HUES48 (cell line): ENCODE data around the gene PGBD5.

Experiments
- H3K27ac ChIP-seq: one replicate; pipeline ENCODE4 v1.7.0; 2013; ENCODE audit warnings: low read depth, low read length, inconsistent platforms
- H3K27me3 ChIP-seq: 2 replicates; pipeline ENCODE4 v1.6.1; 2013; ENCODE audit warnings: mild to moderate bottlenecking, low read length; ENCODE audit not compliant: control insufficient read depth, insufficient read depth
- H3K36me3 ChIP-seq: 2 replicates; pipeline ENCODE4 v1.6.1; 2013; ENCODE audit warnings: low read length; ENCODE audit not compliant: control insufficient read depth, insufficient read depth
- H3K4me1 ChIP-seq: 2 replicates; pipeline ENCODE4 v1.6.1; 2013; ENCODE audit warnings: mild to moderate bottlenecking, low read length; ENCODE audit not compliant: control insufficient read depth, insufficient read depth
- H3K4me3 ChIP-seq: 2 replicates; pipeline ENCODE4 v1.5.1; 2013; ENCODE audit warnings: mild to moderate bottlenecking, low read depth, low read length
- H3K9ac ChIP-seq: 2 replicates; pipeline ENCODE4 v1.6.1; 2013; ENCODE audit warnings: mild to moderate bottlenecking, low read depth, low read length, moderate library complexity
- H3K9me3 ChIP-seq: 2 replicates; pipeline ENCODE4 v1.6.1; 2013; ENCODE audit warnings: low read length; ENCODE audit not compliant: control insufficient read depth, insufficient read depth

Gene PGBD5

DNA sequence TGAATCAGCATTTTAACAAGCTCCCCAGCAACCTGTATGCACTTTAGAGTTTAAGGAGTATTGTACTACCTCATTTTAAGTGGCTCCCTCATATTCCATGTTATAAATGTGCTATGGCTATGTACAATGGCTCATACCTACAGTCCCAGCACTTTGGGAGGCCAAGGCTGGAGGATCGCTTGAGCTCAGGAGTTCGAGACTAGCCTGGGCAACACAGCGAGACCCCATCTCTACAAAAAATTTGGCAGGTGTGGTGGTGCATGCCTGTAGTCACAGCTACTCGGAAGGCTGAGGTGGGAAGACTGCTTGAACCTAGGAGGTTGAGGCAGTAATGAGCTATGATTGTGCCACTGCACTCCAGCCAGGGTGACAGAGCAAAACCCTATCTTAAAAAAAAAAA is 40.2 kb downstream of the PGBD5 start:
- Histone ChIP-seq H3K4me3 (no peak overlapping the region), H3K9ac (no peak overlapping the region), H3K27ac (no peak overlapping the region), H3K27me3 (no peaks in the 10 kb centered on the region), H3K4me1 (peaks cover 16% of the 10 kb centered on the region), H3K36me3 (no peaks in the 10 kb centered on the region; the same call in 1 of the 2 replicates), H3K9me3 (no peaks in the 10 kb centered on the region)

DNA sequence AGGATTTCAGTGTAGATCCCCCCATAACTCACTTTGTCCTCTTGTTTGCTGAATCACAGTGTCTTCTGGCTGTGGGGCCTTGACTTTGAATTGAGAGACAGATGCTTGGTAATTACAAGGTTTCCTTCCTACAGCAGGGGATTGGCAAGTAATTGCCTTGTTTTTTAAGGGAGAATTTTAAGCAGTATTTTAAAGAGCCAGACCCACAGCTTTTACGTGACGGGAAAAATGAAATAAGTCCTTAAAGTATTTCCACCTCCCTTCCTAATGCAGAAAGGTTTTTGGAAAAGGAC is 41.0 kb downstream of the PGBD5 start:
- Histone ChIP-seq H3K27ac (no peak overlapping the region), H3K4me1 (peaks cover 16% of the 10 kb centered on the region), H3K4me3 (no peak overlapping the region), H3K36me3 (no peaks in the 10 kb centered on the region; the same call in 1 of the 2 replicates), H3K9me3 (no peaks in the 10 kb centered on the region), H3K9ac (no peak overlapping the region), H3K27me3 (no peaks in the 10 kb centered on the region)

DNA sequence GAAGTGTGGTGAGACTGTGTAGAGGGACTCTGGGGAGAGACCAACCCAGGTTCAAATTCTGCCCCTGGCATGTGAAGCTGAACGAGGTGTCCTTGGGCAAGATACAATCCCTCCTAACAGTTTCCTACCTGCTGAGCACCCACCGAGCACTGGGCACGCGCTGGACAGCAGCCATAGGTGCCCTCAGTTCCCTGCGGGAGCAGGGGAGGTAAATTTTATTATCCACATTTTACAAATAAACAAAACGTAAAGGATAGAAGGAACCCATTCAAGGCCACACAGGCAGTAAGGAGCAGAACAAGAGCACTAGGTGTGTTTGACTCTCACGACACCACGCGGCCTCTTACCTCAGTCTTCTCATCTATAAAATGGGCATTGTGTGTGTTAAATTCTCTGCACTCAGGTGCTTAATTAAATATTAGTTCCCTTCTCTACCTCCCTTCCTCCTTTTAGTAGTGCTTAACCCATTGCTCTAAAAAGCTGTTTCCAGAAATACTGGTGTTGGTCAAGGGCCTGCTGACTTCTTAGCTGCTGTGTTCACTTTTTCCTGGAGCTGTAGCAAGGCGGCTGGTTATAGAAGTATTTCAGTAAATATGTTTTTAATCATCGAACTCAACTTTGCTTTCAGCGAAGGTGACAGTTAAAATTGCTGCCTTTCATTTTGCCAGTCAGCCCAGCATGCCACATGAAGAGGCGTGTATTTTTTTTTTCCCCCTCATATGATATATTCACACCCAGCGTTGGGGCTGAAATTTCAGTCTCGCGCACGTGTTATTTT is 41.6 kb downstream of the PGBD5 start:
- no peak overlapping the region for H3K27ac ChIP-seq

DNA sequence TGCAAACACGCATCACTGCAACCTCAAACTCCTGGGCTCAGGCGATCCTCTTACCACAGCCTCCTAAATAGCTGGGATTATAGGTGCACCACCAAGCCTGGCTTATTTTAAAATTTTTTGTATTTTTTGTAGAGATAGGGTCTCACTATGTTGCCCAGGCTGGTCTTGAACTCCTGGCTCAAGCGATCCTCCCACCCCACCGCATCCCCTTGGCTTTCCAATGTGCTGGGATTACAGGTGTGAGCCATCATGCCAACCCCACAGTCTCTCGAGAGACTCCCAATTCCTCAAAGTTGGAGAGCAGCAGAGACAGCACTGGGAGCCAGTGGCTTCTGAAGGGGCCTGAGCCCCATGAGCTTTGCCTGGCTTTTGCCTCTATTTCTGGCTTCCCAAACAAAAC is 42.7 kb downstream of the PGBD5 start:
- H3K4me1 ChIP-seq = peaks cover 16% of the 10 kb centered on the region
- H3K27ac ChIP-seq = no peak overlapping the region
- H3K27me3 ChIP-seq = no peaks in the 10 kb centered on the region
- no peaks in the 10 kb centered on the region; the same call in 1 of the 2 replicates for H3K36me3 ChIP-seq
- H3K4me3 ChIP-seq = no peak overlapping the region
- peaks cover 7% of the 10 kb centered on the region for H3K9me3 ChIP-seq
- no peak overlapping the region for H3K9ac ChIP-seq

More for the DNA sequence above, 41.6 kb downstream of the PGBD5 start:
- Histone ChIP-seq H3K4me1 (peaks cover 16% of the 10 kb centered on the region), H3K9ac (no peak overlapping the region), H3K36me3 (no peaks in the 10 kb centered on the region; the same call in 1 of the 2 replicates), H3K4me3 (no peak overlapping the region), H3K27me3 (no peaks in the 10 kb centered on the region), H3K9me3 (peaks cover 4% of the 10 kb centered on the region)

DNA sequence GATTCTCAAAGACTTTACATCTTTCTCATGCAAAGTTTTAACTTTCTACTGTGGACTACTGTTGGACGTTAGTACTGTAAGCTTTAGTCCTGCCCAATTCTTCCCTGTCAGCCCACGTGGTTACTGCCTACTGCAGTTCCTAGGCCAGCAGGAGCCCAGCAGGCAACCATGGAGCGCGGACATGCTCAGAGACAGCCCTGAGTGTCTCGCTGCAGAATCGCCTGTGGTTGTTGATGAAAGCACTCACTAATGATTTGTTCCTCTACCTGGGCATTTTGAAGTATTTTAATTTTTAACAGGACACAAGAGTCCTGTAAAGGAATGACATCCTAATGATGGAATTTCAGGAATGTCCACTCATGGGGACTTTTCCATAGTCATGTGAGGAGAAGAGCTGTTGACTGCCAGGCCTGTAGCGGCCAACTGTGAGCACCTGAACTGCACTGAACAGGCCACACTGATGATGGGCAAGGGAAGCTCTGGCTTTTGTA is 44.1 kb downstream of the PGBD5 start:
- Histone ChIP-seq H3K27me3 (no peaks in the 10 kb centered on the region), H3K36me3 (no peaks in the 10 kb centered on the region; the same call in 1 of the 2 replicates), H3K27ac (peak overlapping the region; percentile 78), H3K9ac (0 out of 2 replicates have a peak overlapping the region, but pooled peaks have one; percentile 24), H3K9me3 (peaks cover 7% of the 10 kb centered on the region), H3K4me3 (no peak overlapping the region), H3K4me1 (peaks cover 16% of the 10 kb centered on the region)

DNA sequence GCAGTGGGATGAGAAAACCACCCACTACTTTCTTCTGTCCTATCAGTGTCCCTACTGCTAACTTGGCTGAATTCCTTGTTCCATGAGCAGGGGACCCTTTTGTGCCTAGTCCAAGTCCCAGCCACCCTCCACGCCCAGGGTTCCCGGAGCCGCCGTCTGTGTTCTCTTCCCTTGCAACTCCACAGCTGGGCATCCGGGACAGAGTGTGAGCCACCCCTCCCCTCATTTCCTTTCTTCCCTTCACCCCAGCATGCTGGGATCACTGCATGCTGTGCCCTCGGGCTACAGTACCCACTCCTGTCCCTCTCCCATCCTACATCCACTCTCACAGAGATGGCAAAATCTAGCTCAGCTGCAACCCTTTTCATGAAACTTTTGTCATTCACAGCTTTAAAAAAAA is 44.5 kb downstream of the PGBD5 start:
- Histone ChIP-seq H3K4me3 (no peak overlapping the region), H3K9ac (0 out of 2 replicates have a peak overlapping the region, but pooled peaks have one; percentile 24), H3K36me3 (no peaks in the 10 kb centered on the region; the same call in 1 of the 2 replicates), H3K9me3 (peaks cover 7% of the 10 kb centered on the region), H3K4me1 (peaks cover 16% of the 10 kb centered on the region), H3K27ac (peak overlapping the region; percentile 78), H3K27me3 (no peaks in the 10 kb centered on the region)

DNA sequence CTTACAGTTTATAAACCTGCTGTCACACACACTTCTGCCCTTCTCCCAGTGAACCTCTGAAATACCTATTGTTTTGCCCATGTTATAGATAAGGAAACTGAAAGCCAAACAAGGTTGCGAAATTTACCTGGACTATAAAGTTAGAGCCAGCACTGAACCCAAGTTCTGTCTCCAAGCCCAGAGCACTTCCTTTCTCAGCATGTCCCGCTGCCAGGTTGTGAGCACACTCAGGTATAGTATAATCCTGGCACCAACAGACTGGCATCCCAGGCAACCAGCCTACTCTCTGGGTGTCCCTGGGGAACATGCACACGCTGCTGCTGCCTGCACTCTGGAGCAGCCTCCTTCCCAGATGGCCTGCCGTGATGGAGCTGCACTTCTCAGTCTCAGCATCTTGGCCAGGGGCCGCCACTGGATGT is 45.1 kb downstream of the PGBD5 start:
- H3K4me1 ChIP-seq = peaks cover 16% of the 10 kb centered on the region
- no peak overlapping the region for H3K9ac ChIP-seq
- H3K9me3 ChIP-seq = peaks cover 7% of the 10 kb centered on the region
- H3K27ac ChIP-seq = peak overlapping the region; percentile 78
- H3K4me3 ChIP-seq = no peak overlapping the region
- H3K27me3 ChIP-seq = no peaks in the 10 kb centered on the region
- no peaks in the 10 kb centered on the region; the same call in 1 of the 2 replicates for H3K36me3 ChIP-seq

DNA sequence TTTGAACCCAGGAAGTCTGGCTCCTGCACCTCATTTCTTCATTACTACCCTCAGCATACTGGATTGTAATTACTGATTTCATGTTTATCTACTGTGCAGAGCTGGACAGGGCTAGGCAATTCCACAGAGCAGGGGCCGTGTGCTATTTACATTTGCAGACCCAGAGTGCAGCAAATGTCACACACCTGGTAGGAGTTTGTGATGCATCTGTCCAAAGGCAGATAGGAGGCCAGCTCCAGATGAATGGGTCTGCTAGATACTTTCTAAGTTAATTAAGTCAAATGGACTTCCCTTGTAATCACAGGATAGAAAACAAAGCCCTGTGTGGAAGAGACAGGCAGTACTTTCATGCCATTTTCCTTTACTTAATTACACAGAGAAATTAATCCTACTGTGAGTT is 46.2 kb downstream of the PGBD5 start:
- peaks cover 16% of the 10 kb centered on the region for H3K4me1 ChIP-seq
- H3K36me3 ChIP-seq = peaks cover 4% of the 10 kb centered on the region; the same call in 1 of the 2 replicates
- no peaks in the 10 kb centered on the region for H3K27me3 ChIP-seq
- peaks cover 7% of the 10 kb centered on the region for H3K9me3 ChIP-seq
- no peak overlapping the region for H3K27ac ChIP-seq
- H3K4me3 ChIP-seq = no peak overlapping the region
- H3K9ac ChIP-seq = no peak overlapping the region

DNA sequence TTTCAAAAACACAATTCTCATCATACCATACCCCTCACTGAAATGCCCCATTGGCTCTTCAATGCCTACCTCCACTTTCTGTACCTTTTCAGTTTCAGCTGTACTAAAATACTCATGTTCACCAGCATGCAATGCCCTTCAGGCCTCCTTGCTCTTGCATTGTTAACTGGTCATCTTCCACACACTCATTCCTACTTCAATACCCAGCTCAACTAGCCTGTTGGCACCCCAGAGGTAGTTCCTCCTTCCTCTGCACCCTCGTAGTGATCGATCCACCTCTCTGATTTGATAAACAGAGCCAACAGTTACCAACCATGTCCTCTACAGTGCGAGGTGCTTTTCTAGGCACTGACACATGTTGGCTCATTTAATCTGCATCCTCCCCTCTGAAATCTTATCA is 46.7 kb downstream of the PGBD5 start:
- Histone ChIP-seq H3K36me3 (peaks cover 4% of the 10 kb centered on the region; the same call in 1 of the 2 replicates), H3K4me3 (no peak overlapping the region), H3K27me3 (no peaks in the 10 kb centered on the region), H3K9me3 (peaks cover 7% of the 10 kb centered on the region), H3K9ac (no peak overlapping the region), H3K4me1 (peaks cover 16% of the 10 kb centered on the region), H3K27ac (no peak overlapping the region)

DNA sequence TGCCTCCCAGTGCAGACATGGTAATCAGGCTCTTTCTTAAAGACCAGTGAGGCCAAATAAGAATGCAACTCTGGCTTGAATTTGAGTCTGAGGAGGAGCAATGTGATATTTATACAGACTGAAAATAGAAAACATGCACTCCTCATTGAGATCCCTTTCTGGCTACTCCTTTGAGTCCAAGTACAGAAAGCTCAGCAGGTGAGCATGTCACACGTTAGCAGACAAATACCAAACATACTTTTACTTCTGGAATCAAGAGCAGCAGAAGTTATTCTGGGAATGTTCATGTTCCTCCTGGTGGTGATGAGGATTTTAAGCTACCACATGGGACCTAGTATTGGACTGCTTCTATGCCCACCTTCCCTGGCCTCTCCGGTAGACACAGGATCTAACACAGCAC is 48.3 kb downstream of the PGBD5 start:
- Histone ChIP-seq H3K9me3 (peaks cover 7% of the 10 kb centered on the region), H3K27me3 (no peaks in the 10 kb centered on the region), H3K36me3 (peaks cover 4% of the 10 kb centered on the region; the same call in 1 of the 2 replicates), H3K4me1 (peaks cover 15% of the 10 kb centered on the region), H3K27ac (no peak overlapping the region), H3K4me3 (no peak overlapping the region), H3K9ac (no peak overlapping the region)

DNA sequence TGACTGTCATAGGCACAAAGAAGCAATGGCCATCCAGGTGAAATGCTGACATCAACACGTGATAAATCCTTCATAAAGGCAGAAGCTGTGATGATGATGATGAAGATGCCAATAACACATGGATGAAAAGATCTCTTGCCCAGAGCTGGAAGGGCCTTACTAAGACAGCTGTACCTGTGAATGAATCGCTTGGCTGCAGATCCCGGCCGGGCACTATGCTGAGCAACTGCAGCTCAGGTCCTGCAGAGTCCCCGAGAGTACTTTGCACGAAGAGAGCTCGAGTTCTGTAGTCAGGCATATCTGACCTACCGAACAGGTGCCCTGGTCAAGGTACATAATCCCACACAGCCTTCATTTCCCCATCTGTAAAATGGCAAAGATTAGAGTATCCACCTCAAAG is 48.8 kb downstream of the PGBD5 start:
- Histone ChIP-seq H3K27ac (no peak overlapping the region), H3K4me3 (no peak overlapping the region), H3K9ac (no peak overlapping the region), H3K9me3 (peaks cover 7% of the 10 kb centered on the region), H3K27me3 (no peaks in the 10 kb centered on the region; the same call in 1 of the 2 replicates), H3K4me1 (peaks cover 10% of the 10 kb centered on the region), H3K36me3 (peaks cover 4% of the 10 kb centered on the region; the same call in 1 of the 2 replicates)
